HepG2 (cell line): Measurements from ENCODE around the gene PCSK2. TPM values are rescaled to one million over a fixed set of nuclear protein-coding genes. Genes with fewer than 3 reads are reported as not detected.

ENCODE experiments used
- E2F1 ChIP-seq: sonication (generic); formaldehyde crosslinking; IDR thresholded peaks from 2 replicates; pipeline ENCODE4 v1.5.0; 2020; ENCODE audit warnings: missing genetic modification reagents
- ELF1 ChIP-seq: sonication (generic); formaldehyde crosslinking; IDR thresholded peaks from 2 replicates; pipeline ENCODE4 v1.4.0; 2020; ENCODE audit warnings: missing genetic modification reagents
- FOXP4 ChIP-seq: sonication (generic); formaldehyde crosslinking; IDR thresholded peaks from 2 replicates; pipeline ENCODE4 v1.4.0; 2020; ENCODE audit warnings: missing genetic modification reagents
- GRHL1 ChIP-seq: sonication (generic); formaldehyde crosslinking; conservative IDR thresholded peaks from 2 replicates; pipeline ENCODE4 v1.8.0; 2022; ENCODE audit warnings: missing genetic modification reagents
- NR2F1 ChIP-seq, 2 experiments: fragments of 450-650 bp in 1 of 2; formaldehyde crosslinking in 1 of 2; IDR thresholded peaks; 2 replicates each; pipeline versions ENCODE4 v1.5.0 to v1.6.1; 2016 to 2020; ENCODE audit warnings: mild to moderate bottlenecking in 1 of 2, missing compliant biosample characterization in 1 of 2, missing genetic modification reagents in 1 of 2, moderate library complexity in 1 of 2
- SPEN ChIP-seq: sonication (generic); formaldehyde crosslinking; IDR thresholded peaks from 2 replicates; pipeline ENCODE4 v1.5.1; 2020; ENCODE audit warnings: low read depth, mild to moderate bottlenecking, missing genetic modification reagents
- SRSF4 ChIP-seq: fragments of 200-400 bp; formaldehyde crosslinking; IDR thresholded peaks from one replicate; pipeline ENCODE4 v1.6.1; 2018; ENCODE audit warnings: mild to moderate bottlenecking, low read depth, low read length, moderate library complexity; ENCODE audit not compliant: poor library complexity, severe bottlenecking
- XBP1 ChIP-seq: sonication (generic); formaldehyde crosslinking; IDR thresholded peaks from 2 replicates; pipeline ENCODE4 v1.5.0; 2020; ENCODE audit warnings: missing genetic modification reagents
- ZNF430 ChIP-seq: sonication (generic); formaldehyde crosslinking; IDR thresholded peaks from 2 replicates; pipeline ENCODE4 v1.9.0; 2021; ENCODE audit warnings: mild to moderate bottlenecking, missing genetic modification reagents
- polyA plus RNA-seq, 8 experiments: library from polyadenylated mRNA; depleted of rRNA in 3 of 8; stranded (reverse) in 7 of 8; unstranded in 1 of 8; fragments of >200 nt; fragmentation: Illumina TruSeq in 4 of 8; extraction: Trizol in 4 of 8; gene quantifications; 2 replicates each; pipeline versions ENCODE4 v1.2.1 to v1.2.3, GENCODE V29; 2011 to 2016; ENCODE audit warnings: low read depth in 4 of 8, missing spikeins in 1 of 8, mixed read lengths in 1 of 8; ENCODE audit not compliant: insufficient read depth in 1 of 8
- total RNA-seq, 5 experiments: library from RNA; depleted of rRNA; stranded (reverse); fragments of >200 nt; fragmentation: Illumina TruSeq; extraction: Trizol; gene quantifications; 2 replicates each; pipeline ENCODE4 v1.2.3, GENCODE V29; 2016; ENCODE audit warnings: low read depth in 1 of 5

PCSK2 gene
- total and polyA plus RNA-seq, 2 of the 13 experiments (the other 11 are each of a cell fraction or from before 2014, with no cell fraction given) = not detected

- no peak for TF ChIP-seq FOXP4 (CRISPR knock-in tag)
- TF ChIP-seq GRHL1 = no peak
- no peak for TF ChIP-seq ZNF430
- TF ChIP-seq SPEN = no peak
- TF ChIP-seq XBP1 (CRISPR knock-in tag) = no peak
- no peak for TF ChIP-seq ELF1
- no peak for TF ChIP-seq E2F1 (CRISPR knock-in tag)
- TF ChIP-seq NR2F1 (CRISPR knock-in tag; IDR thresholded peaks at IDR 0.05) = no peak
- TF ChIP-seq SRSF4 = no peak
- TF ChIP-seq, all 625 proteins: peak for 0
These were observed 230.8 kb downstream of the PCSK2 start (continued) for GRCh38 chr20:17457588-17458190.
